Sigmoid colon (tissue), 3 donors: ENCODE measurements around the gene ANO1.
"Not testable (repeated sequence)": the region's sequence is repeated elsewhere in the genome, so short reads cannot be mapped to it uniquely, and the experiment has no call there.

Source experiments
- CTCF ChIP-seq, 4 experiments: fragments of 450-650 bp in 3 of 4; fragments of 200-600 bp in 1 of 4; IDR thresholded peaks; one replicate each; pipeline ENCODE4 v1.5.1; 2016 to 2019; ENCODE audit warnings: antibody characterized with exemption in 4 of 4, mild to moderate bottlenecking in 3 of 4, moderate library complexity in 2 of 4
- POLR2A ChIP-seq, 2 donors: fragments of 450-650 bp; IDR thresholded peaks; one replicate each; pipeline ENCODE4 v1.6.1; 2016; ENCODE audit warnings: antibody characterized with exemption in 2 of 2, mild to moderate bottlenecking in 2 of 2, moderate library complexity in 2 of 2

- TF ChIP-seq CTCF, POLR2A (IDR thresholded peaks at IDR 0.05): not testable (repeated sequence)
Observed at GRCh38 chr11:70218076-70218475, 140.0 kb downstream of the ANO1 start.
